Astrocyte of the spinal cord (primary cell): Measurements from ENCODE around the gene ATP9B.
"Not testable (repeated sequence)": the region's sequence is repeated elsewhere in the genome, so short reads cannot be mapped to it uniquely, and the experiment has no call there.

Experiments
- DNase-seq: peaks from one replicate; pipeline ENCODE4 v3.0.0; 2011; ENCODE audit warnings: low read depth, low spot score
- H3K4me3 ChIP-seq: 2 replicates; pipeline ENCODE4 v1.5.1; 2011; ENCODE audit warnings: low read depth, mild to moderate bottlenecking, low read length, moderate library complexity
- CTCF ChIP-seq: IDR thresholded peaks from 2 replicates; pipeline ENCODE4 v1.5.1; 2012; ENCODE audit warnings: low read depth, mild to moderate bottlenecking, low read length, inconsistent platforms
- in situ Hi-C: cut with HindIII; loops from 2 replicates; pipeline ENCODE4 v1.10.0; 2017; ENCODE audit warnings: low sequenced_read_pairs

The ATP9B gene

GRCh38 chr18:79275992-79276391, 206.8 kb downstream of the ATP9B start:
- H3K4me3 ChIP-seq = no peak overlapping the region
- no peak for TF ChIP-seq CTCF
- in situ Hi-C loops = no loop called here
- no peak for DNase-seq

- H3K4me3 ChIP-seq = no peak overlapping the region
- no peak for TF ChIP-seq CTCF
- in situ Hi-C loops = no loop called here
- DNase-seq = no peak
These were observed 209.7 kb downstream of the ATP9B start for GRCh38 chr18:79278896-79279295.

GRCh38 chr18:79283131-79283810, 214.1 kb downstream of the ATP9B start:
- no peak for DNase-seq
- in situ Hi-C loops = no loop called here
- no peak overlapping the region for H3K4me3 ChIP-seq
- TF ChIP-seq CTCF = no peak

- no peak for TF ChIP-seq CTCF
- in situ Hi-C loops = no loop called here
- no peak overlapping the region for H3K4me3 ChIP-seq
- DNase-seq = no peak
These were observed 214.7 kb downstream of the ATP9B start for GRCh38 chr18:79283929-79284328.

- in situ Hi-C loops, H3K4me3 ChIP-seq, DNase-seq: not testable (repeated sequence)
These were observed 216.0 kb downstream of the ATP9B start for GRCh38 chr18:79285191-79285590.

GRCh38 chr18:79290409-79290808, 221.2 kb downstream of the ATP9B start:
- in situ Hi-C loops = not testable (repeated sequence)

GRCh38 chr18:79290876-79291275, 221.7 kb downstream of the ATP9B start:
- DNase-seq = no peak
- no peak for TF ChIP-seq CTCF
- H3K4me3 ChIP-seq = no peak overlapping the region
- in situ Hi-C loops = no loop called here

More at GRCh38 chr18:79290409-79290808, 221.2 kb downstream of the ATP9B start:
- H3K4me3 ChIP-seq, DNase-seq: not testable (repeated sequence)

GRCh38 chr18:79294235-79294634, 225.0 kb downstream of the ATP9B start:
- DNase-seq = no peak
- H3K4me3 ChIP-seq = no peak overlapping the region
- TF ChIP-seq CTCF = no peak
- in situ Hi-C loops = no loop called here
